RWPE1 (cell line): ENCODE measurements around the gene RPL5.

ENCODE experiments used
- CTCF ChIA-PET: fragments of 350-600 bp; sonication (Branson Sonifier 250); formaldehyde crosslinking; extraction: SDS; loops from one replicate; lab custom pipeline; 2021; lab: Yijun Ruan, JAX
- POLR2A ChIA-PET: fragments of 400-600 bp; formaldehyde crosslinking; extraction: SDS; loops from one replicate; lab custom pipeline; 2020; ENCODE audit warnings: antibody characterized with exemption; ENCODE audit not compliant: low non-redundant PET; lab: Yijun Ruan, JAX
- DNase-seq: peaks from one replicate; pipeline ENCODE4 v3.0.0; 2012; ENCODE audit warnings: low spot score
- H3K27ac ChIP-seq: fragments of 450-650 bp; 2 replicates; pipeline ENCODE4 v1.5.1; 2017
- CTCF ChIP-seq: fragments of 450-650 bp; conservative IDR thresholded peaks from 2 replicates; pipeline ENCODE4 v1.5.1; 2017; ENCODE audit warnings: low read depth, mild to moderate bottlenecking

Gene RPL5

GRCh38 chr1:92855236-92855635 lies 23.4 kb downstream of the RPL5 start:
- TF ChIP-seq CTCF: no peak
- no peak for DNase-seq
- H3K27ac ChIP-seq: no peak overlapping the region
- CTCF ChIA-PET: no interaction called here
- POLR2A ChIA-PET: no interaction called here

- ChIA-PET POLR2A (no interaction called here), CTCF (interaction anchor here (0.6 to 3.0 kb wide), 4 partner anchors 102 to 144 kb away, joined by 3 to 28 read pairs (median 17); partner anchors contain the start of gene DIPK1A)
- TF ChIP-seq CTCF: no peak
- no peak overlapping the region for H3K27ac ChIP-seq
- DNase-seq: no peak
Measured at GRCh38 chr1:92857817-92858216, 26.0 kb downstream of the RPL5 start.

- ChIA-PET CTCF (interaction anchor here (0.6 to 3.0 kb wide), 14 partner anchors 17 to 143 kb away, joined by 3 to 28 read pairs (median 4); partner anchors contain the start of gene DIPK1A), POLR2A (no interaction called here)
- peak; percentile 92 for TF ChIP-seq CTCF
- DNase-seq: peak; percentile 84
- H3K27ac ChIP-seq: no peak overlapping the region
Measured at GRCh38 chr1:92858564-92859399, 26.9 kb downstream of the RPL5 start.

- H3K27ac ChIP-seq: no peak overlapping the region
- POLR2A ChIA-PET: no interaction called here
Measured at GRCh38 chr1:92859400-92860039, 27.7 kb downstream of the RPL5 start.

GRCh38 chr1:92862605-92863004 lies 30.8 kb downstream of the RPL5 start:
- DNase-seq: no peak
- ChIA-PET CTCF (no interaction called here), POLR2A (no interaction called here)
- no peak overlapping the region for H3K27ac ChIP-seq
- TF ChIP-seq CTCF: no peak

More at GRCh38 chr1:92859400-92860039, 27.7 kb downstream of the RPL5 start:
- CTCF ChIA-PET: interaction anchor here (0.6 to 3.0 kb wide), 14 partner anchors 17 to 142 kb away, joined by 3 to 28 read pairs (median 4); partner anchors contain the start of gene DIPK1A
- TF ChIP-seq CTCF: no peak
- no peak for DNase-seq

- ChIA-PET CTCF (interaction anchor here (0.6 to 1.3 kb wide), 2 partner anchors 79 to 130 kb away, joined by 3 to 9 read pairs; no protein-coding TSS in a partner anchor), POLR2A (interaction anchor here (0.6 kb wide), 1 partner anchor 33 kb away, joined by 3 read pairs; the partner anchor contains the start of gene RPL5)
- H3K27ac ChIP-seq: no peak overlapping the region
- DNase-seq: no peak
- no peak for TF ChIP-seq CTCF
Measured at GRCh38 chr1:92864131-92864530, 32.3 kb downstream of the RPL5 start.
